Raji (cell line): ENCODE results near the gene ROBO2.

Source experiments
- POLR2A ChIP-seq: IDR thresholded peaks from 2 replicates; pipeline ENCODE4 v1.6.1; 2011; ENCODE audit warnings: low read depth, low read length, control low read depth; ENCODE audit not compliant: insufficient read depth

ROBO2 gene

DNA sequence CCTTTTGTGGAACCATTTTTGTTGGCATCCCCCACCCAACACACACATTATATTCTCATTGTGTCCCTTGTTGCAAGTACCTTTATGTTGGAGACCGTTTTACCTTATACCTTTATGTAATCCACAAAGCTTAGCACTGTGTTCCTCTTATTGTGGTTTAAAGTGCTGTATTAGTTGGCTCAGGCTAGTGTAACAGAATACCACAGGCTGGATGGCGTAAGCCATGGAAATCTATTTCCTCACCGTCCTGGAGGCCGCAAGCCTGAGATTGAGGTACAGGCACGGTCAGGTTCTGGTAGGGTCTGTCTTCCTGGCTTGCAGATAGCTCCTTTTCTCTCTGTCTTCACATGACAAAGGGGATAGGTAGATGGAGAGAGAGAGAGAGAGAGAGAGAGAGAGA, 302.8 kb downstream of the ROBO2 start:
- no peak for TF ChIP-seq POLR2A

GRCh38 chr3:77345009-77345408, 305.1 kb downstream of the ROBO2 start:
- TF ChIP-seq POLR2A: no peak

DNA sequence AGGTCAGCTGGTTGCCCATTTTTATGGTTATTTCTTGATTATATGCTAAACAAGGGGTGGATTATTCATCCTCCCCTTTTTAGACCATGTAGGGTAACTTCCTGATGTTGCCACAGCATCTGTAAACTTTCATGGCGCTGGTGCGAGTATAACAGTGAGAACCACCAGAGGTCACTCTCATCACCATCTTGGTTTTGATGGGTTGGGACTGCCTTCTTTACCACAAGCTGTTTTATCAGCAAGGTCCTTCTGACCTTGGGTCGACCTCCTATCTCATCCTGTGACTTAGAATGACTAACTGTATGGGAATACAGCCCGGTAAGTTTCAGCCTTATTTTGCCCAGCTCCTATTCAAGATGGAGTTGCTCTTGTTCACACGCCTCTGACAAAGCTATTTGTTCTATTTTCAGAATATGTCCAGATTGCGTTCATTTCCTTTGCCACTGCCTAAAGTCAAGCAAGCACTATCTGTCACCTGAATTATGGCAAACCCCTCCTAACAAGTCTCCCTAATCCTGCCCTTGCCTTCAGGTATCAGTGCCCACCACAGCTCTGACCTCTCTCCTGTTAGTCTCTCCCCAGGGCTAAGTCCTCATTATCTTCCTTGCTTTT, 308.5 kb downstream of the ROBO2 start:
- no peak for TF ChIP-seq POLR2A

DNA sequence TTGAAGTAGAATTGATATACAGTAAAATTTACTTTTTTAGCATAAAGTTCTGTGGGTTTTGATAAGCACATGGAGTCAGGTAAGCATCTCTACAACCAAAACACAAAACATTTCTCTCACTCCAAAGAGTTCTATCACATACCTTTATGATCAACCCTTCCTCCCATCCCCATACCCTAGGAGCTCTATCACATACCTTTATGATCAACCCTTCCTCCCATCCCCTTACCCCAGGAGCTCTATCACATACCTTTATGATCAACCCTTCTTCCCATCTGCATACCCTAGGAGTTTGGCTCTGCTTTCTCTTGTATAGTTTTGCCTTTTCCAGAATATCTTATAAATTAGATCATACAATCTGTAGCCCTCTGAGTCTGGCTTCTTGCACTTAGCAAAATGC, 315.1 kb downstream of the ROBO2 start:
- TF ChIP-seq POLR2A: no peak

- TF ChIP-seq POLR2A: no peak
Measured at GRCh38 chr3:77362936-77363335, 323.0 kb downstream of the ROBO2 start.

GRCh38 chr3:77365152-77365551, 325.3 kb downstream of the ROBO2 start:
- no peak for TF ChIP-seq POLR2A

DNA sequence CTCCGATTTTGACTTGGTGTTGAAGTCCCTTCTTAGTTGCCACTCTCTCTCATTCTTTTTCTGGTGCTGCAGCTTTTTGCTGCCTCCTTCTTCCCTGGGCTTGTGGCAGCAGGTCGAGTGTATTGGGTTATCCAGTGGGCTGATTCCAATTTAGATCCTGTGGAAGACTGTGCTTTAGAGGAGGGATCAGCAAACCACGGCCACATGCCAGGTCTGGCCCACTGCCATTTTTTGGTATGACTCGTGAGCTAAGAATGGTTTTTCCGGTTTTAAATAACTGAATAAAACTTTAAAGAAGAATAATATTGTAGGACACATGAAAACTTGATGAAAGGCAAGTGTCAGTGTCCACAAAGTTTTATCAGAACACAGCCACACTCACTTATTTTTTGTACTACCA, 330.5 kb downstream of the ROBO2 start:
- no peak for TF ChIP-seq POLR2A

- no peak for TF ChIP-seq POLR2A
Measured at GRCh38 chr3:77372018-77372417, 332.1 kb downstream of the ROBO2 start.

- no peak for TF ChIP-seq POLR2A
Measured at GRCh38 chr3:77372634-77373346, 332.9 kb downstream of the ROBO2 start.

GRCh38 chr3:77373619-77374018, 333.7 kb downstream of the ROBO2 start:
- no peak for TF ChIP-seq POLR2A

DNA sequence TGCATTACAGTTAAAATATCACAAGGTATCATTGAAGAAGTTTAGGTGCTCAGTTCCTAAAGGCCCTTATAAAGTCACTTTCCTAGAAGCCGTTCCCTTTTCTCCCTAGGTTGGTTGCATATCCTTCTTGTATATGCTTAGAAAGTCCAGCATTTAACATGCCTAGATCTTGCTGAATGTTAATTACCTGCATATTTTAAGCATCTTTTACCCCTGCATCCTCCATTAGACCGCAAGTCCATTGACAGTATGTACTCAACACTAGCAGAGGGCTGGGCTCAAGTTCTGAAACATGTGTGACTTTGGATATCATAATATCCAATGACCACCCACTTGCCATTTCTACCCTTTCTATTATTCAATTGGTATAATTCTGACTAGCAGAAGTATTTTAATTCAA, 336.6 kb downstream of the ROBO2 start:
- TF ChIP-seq POLR2A: no peak

DNA sequence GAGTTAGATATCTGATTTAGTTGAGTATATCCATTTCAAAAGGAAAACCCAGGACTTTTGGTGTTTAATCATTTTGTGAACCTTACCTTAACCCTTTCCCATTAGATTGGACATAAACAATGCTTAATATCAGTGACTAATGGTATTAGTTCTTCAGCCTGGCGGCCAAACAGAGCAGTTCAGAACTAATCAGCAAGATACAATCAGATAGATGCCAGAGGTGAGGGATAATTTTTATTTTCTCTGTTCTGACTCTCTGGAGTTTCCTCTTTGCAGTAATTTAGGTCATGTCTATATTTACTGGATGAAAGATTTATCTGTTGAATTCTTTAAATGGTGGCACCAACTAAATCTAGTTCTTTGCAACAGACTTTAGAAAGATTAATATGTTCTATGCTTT, 337.8 kb downstream of the ROBO2 start:
- TF ChIP-seq POLR2A: no peak

GRCh38 chr3:77380136-77380535, 340.2 kb downstream of the ROBO2 start:
- TF ChIP-seq POLR2A: no peak

DNA sequence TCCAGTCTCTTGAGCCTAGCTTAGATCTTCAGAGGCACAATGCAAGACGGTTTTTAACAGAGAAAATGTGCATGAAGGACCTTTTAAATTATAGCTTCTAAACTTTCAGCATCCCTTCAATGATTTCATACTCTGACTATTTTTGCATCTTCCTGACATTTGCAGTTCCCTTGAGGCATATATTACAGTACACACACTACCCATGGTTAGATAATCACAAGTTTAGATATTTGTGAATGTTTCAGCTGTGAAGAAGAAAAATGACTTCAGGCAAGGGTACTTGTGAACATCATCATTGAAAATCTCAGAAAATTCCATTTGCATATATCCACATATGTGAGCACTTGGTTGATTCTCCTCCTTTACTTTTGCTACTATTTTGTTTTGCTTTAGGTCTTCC, 341.5 kb downstream of the ROBO2 start:
- no peak for TF ChIP-seq POLR2A

DNA sequence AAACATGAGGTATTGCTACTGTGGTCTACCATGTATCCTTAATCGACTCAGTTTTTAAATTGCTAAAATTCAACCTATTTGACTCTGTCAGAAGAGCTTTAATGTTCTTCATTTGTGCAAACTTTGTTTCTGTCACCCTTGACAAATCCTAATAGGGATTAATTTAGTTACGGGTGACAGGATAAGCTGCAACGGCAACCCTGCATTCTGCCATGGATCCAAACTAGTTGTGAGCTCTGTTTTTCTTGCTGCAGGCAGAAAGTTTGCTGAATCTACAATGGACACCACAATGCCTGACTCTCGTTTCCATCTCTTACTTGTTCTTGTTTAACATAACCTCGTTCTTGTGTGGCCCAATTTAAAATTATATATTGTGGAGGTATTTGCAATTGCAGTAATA, 352.3 kb downstream of the ROBO2 start:
- no peak for TF ChIP-seq POLR2A

DNA sequence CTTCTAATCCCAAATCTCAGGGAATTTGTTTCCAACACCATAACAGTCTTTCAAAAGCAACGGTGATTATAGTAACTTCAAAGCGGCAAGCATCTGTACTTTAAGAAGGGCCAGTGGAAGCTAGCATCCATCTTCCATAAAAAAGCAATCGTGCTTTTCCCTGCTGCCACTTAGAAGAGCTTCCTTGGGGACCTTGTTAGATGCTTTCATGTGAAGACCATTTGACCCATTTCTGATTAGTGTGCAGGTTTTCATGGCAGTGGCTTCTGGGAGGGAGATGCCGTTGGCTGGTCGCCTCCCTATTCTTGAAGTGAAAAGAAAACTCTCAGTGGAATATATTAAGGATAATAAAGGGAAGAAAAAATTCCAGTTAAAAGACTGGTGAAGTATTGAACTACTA, 354.1 kb downstream of the ROBO2 start:
- no peak for TF ChIP-seq POLR2A

DNA sequence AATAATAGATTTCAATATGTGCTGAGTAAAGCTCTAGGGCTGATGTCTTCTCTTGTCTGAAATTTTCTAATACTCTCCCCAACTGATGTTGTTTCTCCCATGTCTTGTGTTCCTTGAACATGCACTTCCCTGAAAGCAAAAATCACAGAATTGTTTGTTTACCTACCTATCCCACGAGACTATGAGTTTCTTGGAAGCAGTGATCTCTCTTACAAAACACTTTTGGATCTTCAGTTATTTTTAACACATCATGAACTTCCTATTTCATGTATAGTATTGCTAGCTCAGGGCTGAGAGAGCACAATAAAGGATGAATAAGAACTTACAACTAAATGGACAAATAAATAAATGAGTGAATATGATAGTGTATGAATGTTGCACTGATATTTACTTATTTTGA, 365.0 kb downstream of the ROBO2 start:
- TF ChIP-seq POLR2A: no peak
